Keratinocyte (primary cell): ENCODE results near the gene FNDC1. TPM values are rescaled to one million over a fixed set of nuclear protein-coding genes. Genes with fewer than 3 reads are reported as not detected.

ENCODE experiments used
- DNase-seq: peaks from one replicate; pipeline ENCODE4 v3.0.0-alpha.2; 2011; ENCODE audit warnings: low read depth, missing footprints, low spot score
- FAIRE-seq: peaks from 2 replicates; lab custom pipeline; 2011; peaks lifted over from hg19 to GRCh38; lab: Jason Lieb, UNC
- H2AFZ ChIP-seq: 2 replicates; pipeline ENCODE4 v1.6.0; 2012; ENCODE audit warnings: low read length, control low read depth, inconsistent platforms; ENCODE audit not compliant: control insufficient read depth
- H3K27ac ChIP-seq: 2 replicates; pipeline ENCODE4 v1.5.1; 2011; ENCODE audit warnings: low read length; ENCODE audit not compliant: control insufficient read depth, insufficient read depth
- H3K27me3 ChIP-seq: 3 replicates; pipeline ENCODE4 v1.6.0; 2011; ENCODE audit warnings: low read length; ENCODE audit not compliant: control insufficient read depth, insufficient read depth; ENCODE audit errors: extremely low read depth
- H3K36me3 ChIP-seq, 2 experiments: 2 replicates in 1 of 2; 3 replicates in 1 of 2; pipeline ENCODE4 v1.5.1; 2011; ENCODE audit warnings: low read length in 2 of 2, mild to moderate bottlenecking in 1 of 2; ENCODE audit not compliant: control insufficient read depth in 2 of 2, insufficient read depth in 2 of 2; ENCODE audit errors: extremely low read depth in 1 of 2
- H3K4me1 ChIP-seq: 3 replicates; pipeline ENCODE4 v1.5.1; 2011; ENCODE audit warnings: low read length; ENCODE audit not compliant: control insufficient read depth, insufficient read depth; ENCODE audit errors: extremely low read depth
- H3K4me2 ChIP-seq: 3 replicates; pipeline ENCODE4 v1.6.0; 2011; ENCODE audit warnings: low read depth, low read length; ENCODE audit not compliant: control insufficient read depth, insufficient read depth; ENCODE audit errors: extremely low read depth
- H3K4me3 ChIP-seq, 3 experiments: fragments of 200-600 bp in 1 of 3; sonication (generic) in 1 of 3; 2 replicates in 2 of 3; 3 replicates in 1 of 3; pipeline ENCODE4 v1.5.1; 2011 to 2016; ENCODE audit warnings: low read length in 3 of 3, mild to moderate bottlenecking in 3 of 3, control low read depth in 2 of 3, inconsistent platforms in 1 of 3, low read depth in 1 of 3, mixed read lengths in 1 of 3, mixed run types in 1 of 3, moderate library complexity in 1 of 3; ENCODE audit not compliant: control insufficient read depth in 2 of 3, insufficient read depth in 2 of 3; ENCODE audit errors: extremely low read depth in 1 of 3
- H3K79me2 ChIP-seq: 2 replicates; pipeline ENCODE4 v1.6.0; 2012; ENCODE audit warnings: low read length; ENCODE audit not compliant: control insufficient read depth, insufficient read depth
- H3K9ac ChIP-seq: 3 replicates; pipeline ENCODE4 v1.6.0; 2011; ENCODE audit warnings: low read length; ENCODE audit not compliant: control insufficient read depth, insufficient read depth; ENCODE audit errors: extremely low read depth
- H3K9me1 ChIP-seq: 3 replicates; pipeline ENCODE4 v1.6.0; 2011; ENCODE audit warnings: low read length; ENCODE audit not compliant: control insufficient read depth, insufficient read depth; ENCODE audit errors: extremely low read depth
- H3K9me3 ChIP-seq: 2 replicates; pipeline ENCODE4 v1.5.1; 2012; ENCODE audit warnings: low read depth, low read length; ENCODE audit not compliant: control insufficient read depth
- H4K20me1 ChIP-seq: 3 replicates; pipeline ENCODE4 v1.6.0; 2011; ENCODE audit warnings: low read length; ENCODE audit not compliant: control insufficient read depth, insufficient read depth; ENCODE audit errors: extremely low read depth
- CTCF ChIP-seq, 3 experiments: IDR thresholded peaks in 1 of 3; conservative IDR thresholded peaks in 1 of 3; optimal IDR thresholded peaks in 1 of 3; 2 replicates in 2 of 3; 3 replicates in 1 of 3; pipeline versions ENCODE3 to v1.5.1; 2011; ENCODE audit warnings: low read length in 3 of 3, mild to moderate bottlenecking in 3 of 3, moderate library complexity in 2 of 3, control low read depth in 1 of 3, inconsistent platforms in 1 of 3; ENCODE audit not compliant: insufficient read depth in 2 of 3; ENCODE audit errors: extremely low read depth in 1 of 3
- EZH2 ChIP-seq: IDR thresholded peaks from one replicate; pipeline ENCODE4 v1.6.1; 2012; ENCODE audit warnings: inconsistent platforms, mild to moderate bottlenecking, low read length, moderate library complexity
- dilution Hi-C: fragments of 300-500 bp; cut with MboI; formaldehyde crosslinking; loops from one replicate; pipeline ENCODE4 v1.7.0; 2020; ENCODE audit warnings: low sequenced_read_pairs; ENCODE audit not compliant: extremely low pct_ligation_motif_present
- polyA plus RNA-seq, 5 experiments: library from polyadenylated mRNA; depleted of rRNA in 3 of 5; stranded (reverse) in 3 of 5; stranded (forward) in 1 of 5; unstranded in 1 of 5; fragments of >200 nt; gene quantifications; 1 replicate in 1 of 5; 2 replicates in 3 of 5; 3 replicates in 1 of 5; pipeline versions ENCODE4 v1.2.1 to v1.2.3, GENCODE V29; 2011 to 2012; ENCODE audit warnings: missing spikeins in 2 of 5, low read depth in 1 of 5, low replicate concordance in 1 of 5

Gene FNDC1
- polyA plus RNA-seq, 1 donor (not counting 4 experiments of a cell fraction or from before 2014, with no cell fraction given), result not detected

- no peak overlapping the region for H2AFZ ChIP-seq
- no peak for TF ChIP-seq EZH2
- no peak for TF ChIP-seq CTCF (optimal IDR thresholded peaks at IDR 0.05 in 1 of 3, IDR thresholded peaks at IDR 0.05 in 1 of 3, conservative IDR thresholded peaks at IDR 0.05 in 1 of 3; ENCODE audit: extremely low read depth in 1 of 3, insufficient read depth in 2 of 3, low read length in 3 of 3)
- no peaks in the 10 kb centered on the region for H3K9me3 ChIP-seq
- no peaks in the 10 kb centered on the region for H3K9me1 ChIP-seq
- H3K4me1 ChIP-seq, result no peaks in the 10 kb centered on the region
- H3K79me2 ChIP-seq, result no peaks in the 10 kb centered on the region
- FAIRE-seq (no peak), DNase-seq (no peak)
- dilution Hi-C loops, result no loop called here
- H3K4me2 ChIP-seq, result no peak overlapping the region
- no peaks in the 10 kb centered on the region for H3K36me3 ChIP-seq
- peaks cover 8% of the 10 kb centered on the region for H3K27me3 ChIP-seq
- H4K20me1 ChIP-seq, result no peaks in the 10 kb centered on the region
- H3K9ac ChIP-seq, result no peak overlapping the region
- no peak overlapping the region for H3K4me3 ChIP-seq
- H3K27ac ChIP-seq, result no peak overlapping the region
Measured at GRCh38 chr6:159126590-159126989, 42.6 kb upstream of the FNDC1 start.

- H3K9me1 ChIP-seq, result no peaks in the 10 kb centered on the region
- no peak overlapping the region for H2AFZ ChIP-seq
- H3K4me3 ChIP-seq, result no peak overlapping the region
- TF ChIP-seq CTCF (optimal IDR thresholded peaks at IDR 0.05 in 1 of 3, IDR thresholded peaks at IDR 0.05 in 1 of 3, conservative IDR thresholded peaks at IDR 0.05 in 1 of 3; ENCODE audit: extremely low read depth in 1 of 3, insufficient read depth in 2 of 3, low read length in 3 of 3), result no peak
- no peak for TF ChIP-seq EZH2
- no peak overlapping the region for H3K27ac ChIP-seq
- FAIRE-seq (no peak), DNase-seq (no peak)
- H4K20me1 ChIP-seq, result no peaks in the 10 kb centered on the region
- H3K9me3 ChIP-seq, result no peaks in the 10 kb centered on the region
- no peaks in the 10 kb centered on the region for H3K79me2 ChIP-seq
- H3K9ac ChIP-seq, result no peak overlapping the region
- H3K27me3 ChIP-seq, result peaks cover 6% of the 10 kb centered on the region
- dilution Hi-C loops, result no loop called here
- H3K4me2 ChIP-seq, result no peak overlapping the region
- H3K4me1 ChIP-seq, result no peaks in the 10 kb centered on the region
- H3K36me3 ChIP-seq, result no peaks in the 10 kb centered on the region
Measured at GRCh38 chr6:159127701-159128100, 41.5 kb upstream of the FNDC1 start.
